Endodermal cell (in vitro differentiated cells): Measurements from ENCODE around the gene SS18L1. TPM values are rescaled to one million over a fixed set of nuclear protein-coding genes. Genes with fewer than 3 reads are reported as not detected.

ENCODE experiments used
- DNase-seq: peaks from one replicate; pipeline ENCODE4 v3.0.0-alpha.2; 2017
- H3K27ac ChIP-seq: 2 replicates; pipeline ENCODE4 v1.5.1; 2013; ENCODE audit warnings: mild to moderate bottlenecking, low read depth, low read length, moderate library complexity
- H3K27me3 ChIP-seq: 2 replicates; pipeline ENCODE4 v1.6.1; 2013; ENCODE audit warnings: mild to moderate bottlenecking, low read length, moderate library complexity; ENCODE audit not compliant: insufficient read depth, control insufficient read depth, poor library complexity, severe bottlenecking
- H3K36me3 ChIP-seq: 2 replicates; pipeline ENCODE4 v1.7.0; 2013; ENCODE audit warnings: mild to moderate bottlenecking, low read length, moderate library complexity; ENCODE audit not compliant: control insufficient read depth, insufficient read depth
- H3K4me1 ChIP-seq: one replicate; pipeline ENCODE4 v1.7.0; 2013; ENCODE audit warnings: low read length; ENCODE audit not compliant: control insufficient read depth, insufficient read depth
- H3K4me3 ChIP-seq: 2 replicates; pipeline ENCODE4 v1.5.1; 2013; ENCODE audit warnings: mild to moderate bottlenecking, low read length, moderate library complexity
- H3K9ac ChIP-seq: 2 replicates; pipeline ENCODE4 v1.6.1; 2013; ENCODE audit warnings: mild to moderate bottlenecking, low read length, moderate library complexity; ENCODE audit not compliant: poor library complexity, severe bottlenecking; ENCODE audit errors: extremely low read depth
- H3K9me3 ChIP-seq: 2 replicates; pipeline ENCODE4 v1.6.1; 2013; ENCODE audit warnings: mild to moderate bottlenecking, low read length, moderate library complexity; ENCODE audit not compliant: control insufficient read depth
- H3K27ac Mint-ChIP-seq: 2 replicates; pipeline ENCODE4 v1.8.0; 2020; ENCODE audit warnings: mixed read lengths
- H3K27me3 Mint-ChIP-seq: 2 replicates; pipeline ENCODE4 v1.8.0; 2021; ENCODE audit warnings: mild to moderate bottlenecking, mixed read lengths; ENCODE audit not compliant: insufficient read depth
- H3K36me3 Mint-ChIP-seq: 2 replicates; pipeline ENCODE4 v1.8.0; 2020; ENCODE audit warnings: low read depth, mixed read lengths
- H3K4me1 Mint-ChIP-seq: 2 replicates; pipeline ENCODE4 v1.8.0; 2020; ENCODE audit warnings: mixed read lengths
- H3K4me3 Mint-ChIP-seq: 2 replicates; pipeline ENCODE4 v1.8.0; 2020; ENCODE audit warnings: mild to moderate bottlenecking, moderate library complexity, mixed read lengths
- H3K9me3 Mint-ChIP-seq: 2 replicates; pipeline ENCODE4 v1.8.0; 2020; ENCODE audit warnings: mild to moderate bottlenecking, mixed read lengths
- WGBS, 2 experiments: methylation state at CpG; one replicate each; pipeline versions ENCODE4 v1.1.5 to v1.1.7; 2013; ENCODE audit warnings: missing lambda C conversion rate in 2 of 2, mixed read lengths in 1 of 2; ENCODE audit not compliant: insufficient coverage in 1 of 2, insufficient read length in 1 of 2; 5-methylcytosine and 5-hydroxymethylcytosine counted together
- total RNA-seq, 2 donors: library from RNA; stranded (reverse); fragmentation: NEBNext Ultra II Directional in 1 of 2; extraction: Animal tissue kit (Norgen Biotek cat#: 25700) in 1 of 2; gene quantifications; 2 replicates in 1 of 2; 3 replicates in 1 of 2; pipeline ENCODE4 v1.2.1, GENCODE V29; 2021
- TF ChIP-seq, protein P1 (sequence below): fragments of 200-600 bp; sonication (generic); conservative IDR thresholded peaks from 2 replicates; pipeline ENCODE4 v1.5.0; 2021; ENCODE audit warnings: antibody characterized with exemption, mild to moderate bottlenecking

The SS18L1 gene
- total RNA-seq, 2 donors from 2014 or later, result 23.2 to 28.8 TPM

DNA sequence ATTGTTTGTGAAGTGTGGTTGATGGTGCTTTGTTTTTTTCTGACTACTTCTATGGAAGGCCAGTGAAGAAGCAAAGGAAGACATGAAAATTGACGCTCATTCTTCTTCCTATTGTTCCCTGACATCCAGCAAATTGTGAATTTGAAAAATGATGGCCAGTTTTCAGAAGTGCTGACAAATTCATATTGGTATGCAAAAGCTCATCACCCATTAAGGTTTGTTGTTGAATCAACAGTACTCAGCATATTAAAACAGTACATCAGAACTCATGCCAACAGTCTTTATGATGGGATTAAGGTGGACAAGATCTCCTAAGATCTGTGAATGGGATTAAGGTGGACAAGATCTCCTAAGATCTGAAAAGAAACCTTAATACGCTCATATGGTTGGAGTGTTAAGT lies 38.2 kb downstream of the SS18L1 start:
- Histone ChIP-seq H3K9me3 (no peaks in the 10 kb centered on the region), H3K9ac (peak overlapping the region; percentile 92), H3K4me1 (no peaks in the 10 kb centered on the region), H3K36me3 (peaks cover 10% of the 10 kb centered on the region), H3K27me3 (no peaks in the 10 kb centered on the region), H3K4me3 (peak overlapping the region; percentile 92), H3K27ac (no peak overlapping the region)
- TF ChIP-seq, protein P1, sequence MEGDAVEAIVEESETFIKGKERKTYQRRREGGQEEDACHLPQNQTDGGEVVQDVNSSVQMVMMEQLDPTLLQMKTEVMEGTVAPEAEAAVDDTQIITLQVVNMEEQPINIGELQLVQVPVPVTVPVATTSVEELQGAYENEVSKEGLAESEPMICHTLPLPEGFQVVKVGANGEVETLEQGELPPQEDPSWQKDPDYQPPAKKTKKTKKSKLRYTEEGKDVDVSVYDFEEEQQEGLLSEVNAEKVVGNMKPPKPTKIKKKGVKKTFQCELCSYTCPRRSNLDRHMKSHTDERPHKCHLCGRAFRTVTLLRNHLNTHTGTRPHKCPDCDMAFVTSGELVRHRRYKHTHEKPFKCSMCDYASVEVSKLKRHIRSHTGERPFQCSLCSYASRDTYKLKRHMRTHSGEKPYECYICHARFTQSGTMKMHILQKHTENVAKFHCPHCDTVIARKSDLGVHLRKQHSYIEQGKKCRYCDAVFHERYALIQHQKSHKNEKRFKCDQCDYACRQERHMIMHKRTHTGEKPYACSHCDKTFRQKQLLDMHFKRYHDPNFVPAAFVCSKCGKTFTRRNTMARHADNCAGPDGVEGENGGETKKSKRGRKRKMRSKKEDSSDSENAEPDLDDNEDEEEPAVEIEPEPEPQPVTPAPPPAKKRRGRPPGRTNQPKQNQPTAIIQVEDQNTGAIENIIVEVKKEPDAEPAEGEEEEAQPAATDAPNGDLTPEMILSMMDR, result no peak
- peak overlapping the region; percentile 87 for H3K4me3 Mint-ChIP-seq
- H3K9me3 Mint-ChIP-seq, result no peaks in the 10 kb centered on the region
- H3K36me3 Mint-ChIP-seq, result peaks cover 9% of the 10 kb centered on the region
- no peaks in the 10 kb centered on the region for H3K27me3 Mint-ChIP-seq
- H3K27ac Mint-ChIP-seq, result peak overlapping the region; percentile 94
- H3K4me1 Mint-ChIP-seq, result peaks cover 11% of the 10 kb centered on the region
- WGBS, 2 experiments, result 91 to 100% methylated on average over 1 to 2 of the region's 2 CpGs
- no peak for DNase-seq

DNA sequence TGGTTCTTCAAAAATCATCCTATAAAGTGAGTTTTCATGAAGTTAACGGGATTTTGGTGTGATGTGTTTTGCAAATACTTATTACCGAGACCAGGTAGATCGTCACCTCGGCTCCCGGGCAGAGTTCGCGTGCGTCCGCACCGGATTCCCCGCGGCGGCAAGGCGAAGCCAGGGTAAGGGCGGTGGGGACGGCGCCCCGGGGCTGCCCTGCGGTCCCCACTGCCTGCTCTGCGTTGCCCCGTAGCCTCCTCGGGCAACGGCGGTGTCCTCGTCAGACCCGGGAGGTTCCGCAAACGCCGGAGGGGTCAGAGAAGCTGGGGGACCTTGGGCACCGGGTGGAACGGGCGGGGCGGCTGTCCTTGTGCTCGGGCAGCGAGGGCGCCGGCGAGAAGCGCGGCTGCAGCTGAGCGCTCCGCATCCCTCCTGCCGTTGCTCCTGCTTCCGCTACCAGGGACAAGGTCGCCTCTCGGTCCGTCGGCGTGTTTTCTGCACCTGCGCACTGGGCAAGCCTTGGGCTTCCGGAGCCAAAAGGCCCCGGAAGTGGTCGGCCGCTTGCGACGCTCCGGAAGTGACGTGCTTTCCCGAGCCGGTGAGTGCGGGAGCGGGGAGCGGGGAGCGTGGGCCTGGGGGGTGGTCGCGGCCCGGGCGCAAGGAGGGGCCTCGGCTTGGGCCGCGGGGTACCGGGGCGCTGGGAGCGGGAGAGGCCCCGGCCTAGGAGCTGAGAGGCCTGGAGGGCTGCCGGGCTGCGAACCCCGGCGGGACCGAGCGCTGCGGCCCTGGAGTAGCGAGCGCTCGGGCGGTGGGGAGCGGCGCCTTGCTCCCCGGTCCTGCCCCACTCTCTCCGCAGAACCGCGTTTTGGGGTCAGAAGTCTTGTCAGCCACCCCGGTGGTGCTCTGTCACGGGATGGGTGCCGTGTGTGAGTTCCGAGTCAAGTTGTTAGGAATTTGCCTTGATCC lies 39.2 kb downstream of the SS18L1 start, which contains the start of gene MTG2:
Gene MTG2, plus strand, starts transcription at position 560 of the 957 bp plus-strand sequence. CDS start 10,393 bp downstream, outside the sequence.
- H3K4me3 Mint-ChIP-seq, result peak within 1 kb of the TSS; percentile 87
- peaks cover 9% of the 10 kb centered on the region for H3K36me3 Mint-ChIP-seq
- H3K36me3 ChIP-seq, result peaks cover 10% of the 10 kb centered on the region
- peak; percentile 97 for DNase-seq
- H3K9ac ChIP-seq, result peak within 1 kb of the TSS; percentile 92
- peak within 1 kb of the TSS; percentile 92 for H3K4me3 ChIP-seq
- H3K9me3 Mint-ChIP-seq, result no peaks in the 10 kb centered on the region
- TF ChIP-seq, protein P1, result no peak
- H3K27me3 ChIP-seq, result no peaks in the 10 kb centered on the region
- H3K27me3 Mint-ChIP-seq, result no peaks in the 10 kb centered on the region
- H3K9me3 ChIP-seq, result no peaks in the 10 kb centered on the region
- H3K4me1 ChIP-seq, result no peaks in the 10 kb centered on the region
- 0 to 4% methylated on average over 20 to 96 of the region's 96 CpGs for WGBS, 2 experiments
- H3K4me1 Mint-ChIP-seq, result peaks cover 11% of the 10 kb centered on the region
- H3K27ac ChIP-seq, result peak within 1 kb of the TSS; percentile 78
- H3K27ac Mint-ChIP-seq, result peak within 1 kb of the TSS; percentile 94

DNA sequence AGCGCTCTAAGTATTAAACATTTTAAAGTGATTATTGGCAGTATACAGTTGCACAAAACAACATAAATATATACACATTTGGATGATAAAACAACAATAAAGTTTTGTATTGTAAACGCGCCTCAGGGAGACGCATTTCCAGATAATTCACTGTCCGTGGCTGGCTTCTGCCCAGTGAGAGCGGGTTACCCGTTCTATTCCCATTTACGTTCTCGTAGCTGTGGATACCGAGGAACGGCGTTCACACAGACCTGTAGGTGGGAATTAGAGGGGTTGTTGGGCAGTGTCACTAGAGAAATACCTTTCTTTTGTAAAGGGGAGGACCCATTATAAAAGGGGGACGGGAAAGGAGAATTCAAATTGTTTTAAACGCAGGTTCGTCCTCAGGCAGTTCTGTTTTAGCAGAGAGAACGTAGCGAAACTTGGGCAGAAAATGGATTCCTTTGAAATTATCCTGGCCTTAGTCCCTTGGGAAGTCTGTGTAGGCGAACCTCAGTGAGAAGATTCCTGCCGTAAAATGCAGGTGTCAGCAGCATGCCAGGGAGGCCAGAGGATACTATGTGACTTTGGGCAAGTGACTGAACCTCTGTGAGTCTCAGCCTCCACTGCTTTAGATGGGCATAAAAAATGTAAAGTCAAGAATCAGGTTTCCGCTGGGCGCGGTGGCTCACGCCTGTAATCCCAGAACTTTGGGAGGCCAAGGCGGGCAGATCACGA lies 40.0 kb downstream of the SS18L1 start:
- no peaks in the 10 kb centered on the region for H3K27me3 Mint-ChIP-seq
- H3K27me3 ChIP-seq, result no peaks in the 10 kb centered on the region
- H3K4me1 ChIP-seq, result no peaks in the 10 kb centered on the region
- TF ChIP-seq, protein P1, result no peak
- WGBS, 2 experiments, result 14 to 36% methylated on average over 18 to 25 of the region's 25 CpGs
- H3K9me3 Mint-ChIP-seq, result no peaks in the 10 kb centered on the region
- peak overlapping the region; percentile 92 for H3K9ac ChIP-seq
- peaks cover 11% of the 10 kb centered on the region for H3K4me1 Mint-ChIP-seq
- peak overlapping the region; percentile 78 for H3K27ac ChIP-seq
- peak overlapping the region; percentile 87 for H3K4me3 Mint-ChIP-seq
- no peak for DNase-seq
- no peaks in the 10 kb centered on the region for H3K9me3 ChIP-seq
- H3K36me3 ChIP-seq, result peaks cover 10% of the 10 kb centered on the region
- H3K27ac Mint-ChIP-seq, result peak overlapping the region; percentile 94
- peaks cover 9% of the 10 kb centered on the region for H3K36me3 Mint-ChIP-seq
- peak overlapping the region; percentile 92 for H3K4me3 ChIP-seq
